Fibroblast of villous mesenchyme (primary cell): ENCODE measurements around the gene GTF3C5. TPM values are rescaled to one million over a fixed set of nuclear protein-coding genes. Genes with fewer than 3 reads are reported as not detected.

Experiments
- DNase-seq: peaks from one replicate; pipeline ENCODE4 v3.0.0-alpha.2; 2010; ENCODE audit warnings: low read depth
- H3K4me3 ChIP-seq: 2 replicates; pipeline ENCODE4 v1.5.1; 2011; ENCODE audit warnings: low read depth, mild to moderate bottlenecking, low read length
- total RNA-seq: library from RNA; depleted of rRNA; stranded (reverse); fragments of >200 nt; gene quantifications from 2 replicates; pipeline ENCODE4 v1.2.3, GENCODE V29; 2012
- TF ChIP-seq, protein P1 (sequence below): IDR thresholded peaks from 2 replicates; pipeline ENCODE4 v1.5.1; 2012; ENCODE audit warnings: low read depth, mild to moderate bottlenecking, low read length; ENCODE audit not compliant: insufficient read depth

The GTF3C5 gene
- total RNA-seq, 1 donor, result 30.7 TPM

DNA sequence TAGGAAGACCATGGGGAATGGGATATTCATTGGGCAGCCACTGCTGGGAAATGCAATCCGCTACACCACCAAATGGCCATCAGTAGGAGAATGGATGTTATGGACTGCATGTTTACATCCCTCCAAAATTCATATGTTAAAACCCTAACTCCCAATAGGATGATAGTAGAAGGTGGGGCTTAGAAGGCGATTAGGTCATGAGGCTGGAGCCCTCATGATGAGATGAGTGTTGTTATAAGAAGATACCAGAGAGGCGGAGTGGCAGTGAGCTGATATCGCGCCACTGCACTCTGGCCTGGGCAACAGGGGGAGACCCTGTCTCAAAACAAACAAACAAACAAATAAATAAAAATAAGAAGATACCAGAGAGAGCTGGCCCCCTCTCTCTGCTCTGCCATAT is 16.1 kb upstream of the GTF3C5 start:
- H3K4me3 ChIP-seq, result no peak overlapping the region
- DNase-seq, result no peak
- TF ChIP-seq, protein P1, sequence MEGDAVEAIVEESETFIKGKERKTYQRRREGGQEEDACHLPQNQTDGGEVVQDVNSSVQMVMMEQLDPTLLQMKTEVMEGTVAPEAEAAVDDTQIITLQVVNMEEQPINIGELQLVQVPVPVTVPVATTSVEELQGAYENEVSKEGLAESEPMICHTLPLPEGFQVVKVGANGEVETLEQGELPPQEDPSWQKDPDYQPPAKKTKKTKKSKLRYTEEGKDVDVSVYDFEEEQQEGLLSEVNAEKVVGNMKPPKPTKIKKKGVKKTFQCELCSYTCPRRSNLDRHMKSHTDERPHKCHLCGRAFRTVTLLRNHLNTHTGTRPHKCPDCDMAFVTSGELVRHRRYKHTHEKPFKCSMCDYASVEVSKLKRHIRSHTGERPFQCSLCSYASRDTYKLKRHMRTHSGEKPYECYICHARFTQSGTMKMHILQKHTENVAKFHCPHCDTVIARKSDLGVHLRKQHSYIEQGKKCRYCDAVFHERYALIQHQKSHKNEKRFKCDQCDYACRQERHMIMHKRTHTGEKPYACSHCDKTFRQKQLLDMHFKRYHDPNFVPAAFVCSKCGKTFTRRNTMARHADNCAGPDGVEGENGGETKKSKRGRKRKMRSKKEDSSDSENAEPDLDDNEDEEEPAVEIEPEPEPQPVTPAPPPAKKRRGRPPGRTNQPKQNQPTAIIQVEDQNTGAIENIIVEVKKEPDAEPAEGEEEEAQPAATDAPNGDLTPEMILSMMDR, result no peak

DNA sequence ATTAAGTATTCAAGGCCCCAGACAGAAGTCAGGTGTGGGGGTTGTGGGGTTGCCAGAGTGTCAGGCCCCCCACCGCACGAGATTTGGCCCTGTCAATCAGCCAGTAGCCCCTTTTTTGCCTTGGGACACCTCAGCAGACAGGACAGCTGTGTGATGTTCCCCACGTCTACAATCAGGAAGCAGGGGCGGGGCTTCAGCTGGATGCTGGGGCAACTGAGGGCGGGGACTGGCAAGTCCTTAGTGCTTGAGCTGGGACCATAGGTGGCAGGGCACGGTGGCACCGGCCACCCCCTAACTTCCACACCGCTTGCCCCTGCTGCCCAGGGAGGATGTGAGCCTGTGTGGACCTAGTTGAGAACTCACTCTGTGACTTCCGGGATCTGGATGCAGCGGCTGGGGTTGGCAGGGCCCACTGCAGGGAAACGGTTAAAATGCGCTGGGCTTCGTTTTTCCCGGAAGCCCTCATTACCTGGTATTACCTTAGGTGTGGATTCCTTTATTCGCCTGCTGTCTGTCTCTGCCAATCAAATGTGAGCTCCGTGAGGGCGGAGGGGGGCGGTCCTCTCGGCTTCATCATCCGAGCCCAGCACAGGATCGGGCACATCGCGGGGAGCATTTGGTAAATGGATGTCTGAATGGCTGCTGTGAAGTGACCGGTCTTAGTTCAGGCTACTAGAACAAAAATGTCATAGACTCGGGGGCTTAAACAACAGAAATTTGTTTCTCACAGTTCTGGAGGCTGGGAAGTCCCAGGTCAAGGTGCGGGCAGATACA is 7.5 kb upstream of the GTF3C5 start:
- DNase-seq, result peak; percentile 17
- H3K4me3 ChIP-seq, result no peak overlapping the region
- TF ChIP-seq, protein P1, result no peak

DNA sequence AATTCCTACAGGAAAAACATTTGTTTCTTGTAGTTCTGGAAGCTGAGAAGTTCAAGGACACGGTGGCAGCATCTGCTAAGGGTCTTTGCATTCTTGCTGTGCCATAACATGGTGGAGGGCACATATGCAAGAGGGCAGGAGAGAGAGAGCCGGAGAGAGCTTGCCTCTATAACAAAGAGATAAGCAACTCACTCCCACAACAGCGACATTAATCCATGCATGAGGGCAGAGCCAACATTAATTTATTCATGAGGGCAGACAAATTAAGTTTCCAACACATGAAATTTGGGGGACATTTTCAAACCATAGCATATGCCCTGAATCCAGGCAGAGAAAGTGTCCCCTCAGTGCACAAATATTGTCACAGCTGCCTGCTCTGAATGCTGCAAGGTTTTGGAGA is 4.4 kb upstream of the GTF3C5 start:
- TF ChIP-seq, protein P1, result no peak
- DNase-seq, result no peak
- no peak overlapping the region for H3K4me3 ChIP-seq

DNA sequence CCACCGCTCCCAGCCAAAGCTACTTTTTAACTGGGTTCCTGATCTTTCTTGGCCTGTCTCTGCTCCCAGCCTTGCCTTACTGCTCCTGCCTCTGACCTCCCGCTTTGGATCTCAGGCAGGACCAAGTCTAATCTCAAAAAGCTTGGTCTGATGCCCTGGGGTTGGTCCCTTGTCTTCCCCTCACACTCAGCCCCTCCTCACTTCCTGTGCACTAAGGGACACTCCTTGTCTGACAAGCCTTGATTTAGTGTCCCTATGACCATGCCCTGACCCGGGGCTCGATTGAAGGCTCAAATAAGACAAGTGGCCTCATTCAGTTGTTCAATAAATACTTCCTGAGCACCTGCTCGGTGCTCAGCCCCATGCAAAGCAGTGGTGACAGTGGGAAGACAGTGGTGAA is 3.7 kb upstream of the GTF3C5 start:
- no peak for DNase-seq
- TF ChIP-seq, protein P1, result no peak
- H3K4me3 ChIP-seq, result no peak overlapping the region

DNA sequence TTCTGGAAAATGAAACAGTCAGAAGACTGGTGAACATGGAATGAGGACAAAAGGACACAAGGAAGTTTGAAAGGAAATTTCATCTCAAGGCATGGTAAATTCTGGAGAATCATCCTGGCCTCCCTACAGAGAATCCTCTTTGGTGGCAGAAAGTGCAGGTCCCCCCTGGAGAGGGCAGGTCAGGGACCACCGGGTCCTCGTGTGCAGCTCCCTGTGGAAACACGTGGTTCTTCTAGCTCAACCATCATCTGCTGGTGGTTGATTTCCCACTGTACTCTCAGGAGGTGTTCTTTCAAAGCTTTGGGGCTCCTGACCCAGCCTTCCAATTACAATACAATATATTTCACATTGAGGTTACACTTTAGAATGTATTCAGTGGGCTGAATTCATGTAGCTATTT is 2.6 kb upstream of the GTF3C5 start:
- no peak overlapping the region for H3K4me3 ChIP-seq
- TF ChIP-seq, protein P1, result no peak
- no peak for DNase-seq

DNA sequence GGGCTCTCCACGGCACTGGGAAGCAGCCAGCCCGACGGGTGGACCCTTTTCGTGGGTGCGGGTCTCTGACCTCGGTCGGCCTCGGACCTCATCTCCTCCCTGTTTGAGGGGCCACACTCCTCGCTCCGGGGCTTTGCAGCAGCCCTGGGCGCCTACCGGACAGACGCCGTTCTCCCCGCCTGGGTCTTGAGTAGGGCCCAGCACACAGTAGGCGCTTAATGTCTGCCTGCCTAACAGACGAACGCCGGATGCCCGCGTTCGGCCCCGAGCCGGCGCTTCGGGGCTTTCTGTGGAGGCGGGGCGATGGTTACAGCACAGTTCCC is 842 bp upstream of the GTF3C5 start:
- DNase-seq, result no peak
- TF ChIP-seq, protein P1, result no peak
- H3K4me3 ChIP-seq, result peak overlapping the region; percentile 98

DNA sequence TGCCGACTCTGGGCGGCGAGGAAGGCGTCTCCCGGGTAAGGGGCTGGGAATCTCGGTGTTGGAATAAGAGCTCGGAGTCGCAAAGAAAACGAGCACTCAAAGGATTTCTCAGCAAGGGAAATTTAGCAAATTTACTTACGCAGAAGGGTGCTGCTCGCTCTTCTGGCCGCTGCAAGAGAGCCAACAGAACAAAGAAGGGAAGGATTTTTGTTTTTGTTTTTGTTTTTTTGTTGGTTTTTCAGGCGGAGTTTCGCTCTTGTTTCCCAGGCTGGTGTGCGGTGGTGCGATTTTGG is 279 bp downstream of the GTF3C5 start:
- TF ChIP-seq, protein P1, result no peak
- DNase-seq, result no peak
- peak overlapping the region; percentile 98 for H3K4me3 ChIP-seq
